SU-DHL-6 (cell line): ENCODE data around the gene SWT1.

Experiments used
- CTCF ChIP-seq: fragments of 200-600 bp; sonication (generic); IDR thresholded peaks from one replicate; pipeline ENCODE4 v1.5.1; 2017; ENCODE audit warnings: antibody characterized with exemption, mild to moderate bottlenecking, low read length, moderate library complexity; ENCODE audit not compliant: insufficient read depth, poor library complexity, severe bottlenecking
- EZH2phosphoT487 ChIP-seq: fragments of 200-600 bp; sonication (generic), shearing (Covaris generic); conservative IDR thresholded peaks from 2 replicates; pipeline ENCODE4 v1.6.1; 2018; ENCODE audit warnings: mild to moderate bottlenecking, antibody characterized with exemption, low read length, moderate library complexity, mixed read lengths

DNA sequence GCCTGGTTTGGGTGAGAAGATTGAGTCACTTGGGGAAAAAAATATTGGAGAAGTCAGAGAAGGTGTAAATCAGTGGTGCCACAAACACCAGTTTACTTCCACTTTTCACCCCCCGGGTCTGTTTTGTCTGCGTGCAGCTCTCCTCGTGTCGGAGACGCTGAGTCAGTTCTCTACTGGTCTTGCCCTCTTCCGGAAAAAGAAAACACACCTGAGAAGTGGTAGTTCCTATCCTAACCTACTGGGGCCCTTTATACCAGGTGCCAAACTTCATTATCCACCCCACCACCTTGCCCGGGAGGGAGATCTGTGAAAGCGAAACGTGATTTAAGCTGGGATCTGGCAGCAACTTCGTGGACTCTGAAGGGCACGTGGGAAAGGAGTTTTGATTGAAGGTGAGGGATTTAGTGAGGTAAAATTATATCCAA, 160.9 kb downstream of the SWT1 start:
- TF ChIP-seq CTCF (no peak), EZH2phosphoT487 (no peak)
